Measurements from ENCODE around the gene MYL12A.

The MYL12A gene

DNA sequence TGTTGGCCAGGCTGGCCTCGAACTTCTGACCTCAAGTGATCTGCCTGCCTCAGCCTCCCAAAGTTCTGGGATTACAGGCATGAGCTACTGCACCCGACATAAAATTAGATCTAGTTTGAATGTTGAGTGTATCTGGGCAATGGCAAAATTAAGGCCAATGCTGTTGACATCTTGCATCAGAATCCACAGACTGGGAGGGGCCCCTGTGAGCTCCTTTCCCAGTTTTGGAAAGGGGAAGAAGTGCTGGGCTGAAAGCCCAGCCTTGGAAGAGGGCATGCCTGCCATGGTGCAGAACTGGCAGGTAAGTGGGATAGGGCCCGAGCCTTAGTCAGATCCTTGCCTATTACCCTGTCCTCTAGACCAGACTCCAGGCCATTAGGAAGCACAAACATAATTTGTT is 23.4 kb upstream of the MYL12A start:
- DNase-seq (ENCODE audit: low read depth in 2 of 2): no peak

DNA sequence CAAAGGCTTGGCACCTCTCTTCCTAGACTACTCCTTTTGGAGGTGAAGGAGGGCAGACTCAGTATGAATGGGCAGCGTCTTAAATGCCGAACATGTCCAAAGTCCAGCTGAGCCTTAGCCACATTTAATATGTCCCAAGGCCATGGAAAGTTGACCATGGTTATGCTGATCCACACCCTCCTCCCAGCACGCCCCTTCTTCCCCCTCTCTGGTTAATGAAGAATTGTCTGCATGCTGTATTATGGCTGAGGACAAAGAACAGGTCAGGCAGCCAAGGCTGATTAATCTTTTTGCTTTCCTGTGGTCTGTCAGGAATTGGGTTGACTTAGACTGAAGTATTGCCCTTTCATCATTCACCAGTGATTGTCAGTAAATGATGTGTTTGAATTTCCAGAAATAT is 22.0 kb upstream of the MYL12A start:
- no peak for DNase-seq (ENCODE audit: low read depth in 2 of 2)

DNA sequence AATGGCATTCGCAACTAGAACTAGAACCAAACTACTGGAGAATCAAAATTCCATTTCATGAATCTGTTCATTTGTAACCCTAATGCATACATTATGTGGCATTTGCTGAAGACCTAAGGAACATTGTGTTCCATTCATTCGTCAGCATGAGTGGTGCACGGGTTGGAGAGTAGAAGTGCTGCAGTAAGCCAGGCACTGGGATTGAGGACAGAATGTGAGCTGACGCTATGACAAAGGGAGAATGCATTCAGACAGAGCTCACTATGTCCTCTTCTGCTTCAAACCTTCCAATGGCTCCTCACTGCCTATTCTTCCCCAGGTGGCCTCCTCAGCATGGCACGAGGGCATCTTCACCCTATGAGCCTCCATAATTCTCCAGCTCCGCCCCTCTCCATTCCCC is 21.6 kb upstream of the MYL12A start:
- no peak for DNase-seq (ENCODE audit: low read depth in 2 of 2)

DNA sequence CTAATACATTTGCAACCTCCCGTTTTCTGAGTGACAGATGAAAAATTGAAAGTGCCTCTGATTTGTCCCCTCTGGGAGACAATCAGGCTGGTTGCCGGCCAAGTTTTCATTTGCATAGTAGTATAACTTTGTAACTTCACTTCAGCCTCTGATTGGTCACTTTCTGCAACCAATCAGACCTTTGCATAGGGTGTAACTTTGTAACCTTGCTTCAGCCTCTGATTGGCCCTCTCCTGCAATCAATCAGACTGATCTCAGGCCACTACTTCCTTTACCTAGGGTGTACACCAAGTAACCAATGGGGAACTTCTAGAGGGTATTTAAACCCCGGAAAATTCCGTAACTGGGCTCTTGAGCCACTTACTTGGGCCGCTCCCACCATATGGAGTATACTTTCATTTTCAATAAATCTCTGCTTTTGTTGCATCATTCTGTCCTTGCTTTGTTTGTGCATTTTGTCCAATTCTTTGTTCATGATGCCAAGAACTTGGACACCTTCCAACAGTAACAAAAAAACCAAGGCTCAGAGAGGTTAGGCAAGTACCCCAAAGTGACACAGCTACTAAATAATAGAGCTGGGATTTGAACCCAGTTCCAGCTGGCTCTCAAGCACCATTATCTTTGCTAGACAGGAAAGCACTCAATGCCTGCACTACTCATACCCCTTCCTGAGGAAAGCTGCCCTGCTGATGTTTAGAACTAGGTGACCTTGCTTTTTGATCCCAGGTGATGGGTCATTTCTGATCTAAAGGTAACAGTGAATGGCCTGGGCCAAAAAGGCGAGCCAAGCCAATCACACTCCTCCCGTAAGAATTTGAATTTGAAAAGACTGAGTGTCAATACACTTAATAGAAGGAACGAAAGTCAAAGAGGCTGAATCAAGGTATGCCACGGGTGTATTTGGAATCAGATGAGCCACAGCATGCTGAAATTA is 16.9 kb upstream of the MYL12A start:
- DNase-seq (ENCODE audit: low read depth in 2 of 2): no peak

DNA sequence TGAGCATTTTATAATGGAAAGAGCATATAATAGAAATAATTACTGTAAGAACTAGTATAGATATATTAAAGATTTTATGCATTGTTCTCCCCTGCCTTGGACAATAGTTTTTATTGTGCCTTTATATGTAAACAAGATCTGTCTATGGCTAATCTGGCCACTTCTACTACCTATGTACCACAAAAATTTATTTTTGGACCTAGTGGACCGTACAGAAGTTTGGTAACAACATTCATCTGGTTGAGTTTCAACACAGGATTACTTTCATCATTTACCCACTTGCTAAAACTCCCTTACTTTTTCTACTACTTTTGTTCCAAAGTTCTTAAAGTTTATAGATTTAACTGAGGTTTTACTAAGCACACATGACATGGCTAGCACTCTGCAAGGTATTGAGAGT is 14.6 kb upstream of the MYL12A start:
- DNase-seq (ENCODE audit: low read depth in 2 of 2): no peak

DNA sequence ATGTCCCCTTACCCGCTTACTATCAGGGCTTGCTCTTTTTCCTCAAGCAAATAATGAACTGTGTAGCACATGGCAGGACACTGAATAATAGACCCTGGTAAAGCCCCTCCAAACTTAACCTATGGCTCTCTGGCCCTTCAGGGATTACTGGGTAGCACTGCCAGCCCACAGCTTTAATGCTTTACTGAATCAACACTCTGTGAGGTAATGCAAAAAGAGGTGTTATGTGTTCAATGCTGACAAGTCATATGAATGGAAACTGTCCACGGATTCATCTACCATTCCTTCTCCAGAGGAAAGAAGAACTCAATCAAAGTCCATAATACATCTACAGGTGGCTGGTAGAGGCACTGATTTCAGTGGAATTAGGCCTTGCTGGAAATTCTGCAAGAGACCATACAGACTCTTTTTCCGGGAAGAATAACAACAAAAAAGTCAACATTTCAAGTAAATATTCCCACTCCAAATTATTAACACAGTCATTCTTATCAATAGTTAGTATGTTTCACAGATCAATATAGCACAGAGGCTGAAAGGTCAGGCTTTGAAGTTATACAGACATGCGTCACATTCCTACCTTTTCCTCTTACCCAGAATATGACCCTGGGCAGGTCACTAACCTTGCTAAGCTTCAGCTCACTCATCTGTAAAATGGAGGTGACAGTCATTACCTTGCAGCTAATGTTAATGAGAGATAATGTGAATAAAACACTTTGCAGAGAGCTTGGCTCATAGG is 14.0 kb upstream of the MYL12A start:
- DNase-seq (ENCODE audit: low read depth in 2 of 2): no peak

DNA sequence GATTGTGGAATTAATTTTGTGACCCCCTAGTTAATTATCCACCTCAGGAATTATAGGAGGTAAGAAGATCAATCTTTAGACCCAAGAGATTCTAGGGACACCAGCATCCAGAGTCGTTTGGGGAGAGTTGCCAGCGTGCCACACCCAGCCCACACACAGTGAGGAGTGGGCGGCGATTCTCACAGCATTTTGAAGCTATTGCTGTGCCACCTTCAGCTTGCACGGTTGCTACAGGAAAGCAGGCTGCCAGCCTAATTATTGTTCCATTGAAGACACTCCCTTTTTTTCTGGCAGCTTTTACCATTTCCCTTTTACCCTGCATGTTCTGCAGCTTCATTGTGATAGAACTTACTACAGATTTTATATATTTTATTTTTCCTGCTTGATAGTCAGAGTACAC is 13.1 kb upstream of the MYL12A start:
- DNase-seq (ENCODE audit: low read depth in 2 of 2): no peak

DNA sequence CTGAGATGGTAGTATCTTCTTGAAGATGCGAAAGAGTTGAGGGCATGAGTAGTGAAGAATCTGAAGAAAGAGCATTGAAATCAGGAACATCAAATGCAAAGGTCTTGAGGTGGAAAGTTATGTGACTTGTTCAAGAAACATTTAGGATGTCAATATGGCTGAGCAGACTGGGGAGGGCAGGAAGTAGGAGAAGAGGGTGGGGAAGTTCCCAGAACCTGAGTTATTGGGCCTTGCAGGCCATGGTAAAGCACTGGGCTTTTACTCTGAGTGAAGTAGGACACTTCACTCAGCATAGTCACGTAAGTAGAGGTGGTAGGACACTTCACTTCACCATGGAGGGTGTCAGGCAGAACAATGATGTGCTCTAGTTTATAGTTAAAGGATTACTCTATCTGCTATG is 11.8 kb upstream of the MYL12A start:
- DNase-seq (ENCODE audit: low read depth in 2 of 2): no peak

DNA sequence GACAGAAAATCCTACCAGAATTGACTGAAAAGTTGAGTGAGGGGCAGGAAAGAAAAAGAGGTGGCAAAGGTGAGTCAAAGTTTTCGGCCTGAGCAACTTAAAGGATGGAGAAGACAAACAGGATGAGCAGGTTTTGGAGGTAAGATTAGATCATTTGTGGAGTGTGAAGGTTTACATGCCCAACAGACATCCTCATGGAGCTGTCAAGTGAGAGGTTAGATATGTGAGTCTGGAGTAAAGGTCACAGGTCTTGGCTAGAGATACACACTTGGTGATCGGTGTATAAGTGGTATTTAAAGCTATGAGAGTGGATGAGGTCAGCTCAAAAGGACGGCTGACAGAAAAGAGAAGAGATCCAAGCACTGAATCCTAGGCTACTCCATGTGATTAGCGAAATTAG is 11.1 kb upstream of the MYL12A start:
- no peak for DNase-seq (ENCODE audit: low read depth in 2 of 2)

DNA sequence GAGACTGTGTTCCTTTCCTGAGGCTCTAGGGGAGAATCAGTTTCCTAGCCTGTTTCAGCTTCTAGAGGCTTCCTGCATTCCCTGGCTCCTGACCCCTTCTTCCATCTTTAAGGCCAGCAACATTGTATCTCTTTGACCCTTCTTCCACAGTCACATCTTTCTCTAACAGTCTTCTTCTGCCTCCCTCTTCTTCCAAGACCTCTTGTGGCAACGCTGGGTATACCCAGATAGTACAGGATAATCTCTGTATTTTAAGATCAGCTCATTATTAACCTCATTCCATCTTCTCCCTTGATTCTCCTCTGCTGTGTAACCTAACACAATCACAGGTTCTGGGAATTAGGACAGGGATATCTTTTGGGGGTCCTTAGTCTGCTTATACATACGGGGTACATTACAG is 8.9 kb upstream of the MYL12A start:
- no peak for DNase-seq (ENCODE audit: low read depth in 2 of 2)

DNA sequence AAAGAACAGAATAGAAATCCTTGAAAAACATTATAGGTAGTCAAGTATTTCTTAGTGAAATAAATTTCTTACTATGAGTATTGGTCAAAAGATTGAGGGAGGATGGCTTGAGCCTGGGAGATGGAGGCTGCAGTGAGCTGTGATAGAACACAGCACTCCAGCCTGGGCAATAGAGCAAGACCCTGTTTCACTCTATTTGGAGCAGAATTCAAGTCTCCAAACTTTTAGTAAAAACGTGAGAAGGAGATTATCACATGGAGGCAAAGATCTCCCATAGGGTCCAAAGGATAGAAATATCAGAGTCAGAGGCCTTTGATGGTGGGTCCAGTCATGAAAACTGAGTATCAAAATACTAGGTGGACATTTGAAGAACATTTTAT is 2.4 kb upstream of the MYL12A start:
- DNase-seq (ENCODE audit: low read depth in 2 of 2): no peak

DNA sequence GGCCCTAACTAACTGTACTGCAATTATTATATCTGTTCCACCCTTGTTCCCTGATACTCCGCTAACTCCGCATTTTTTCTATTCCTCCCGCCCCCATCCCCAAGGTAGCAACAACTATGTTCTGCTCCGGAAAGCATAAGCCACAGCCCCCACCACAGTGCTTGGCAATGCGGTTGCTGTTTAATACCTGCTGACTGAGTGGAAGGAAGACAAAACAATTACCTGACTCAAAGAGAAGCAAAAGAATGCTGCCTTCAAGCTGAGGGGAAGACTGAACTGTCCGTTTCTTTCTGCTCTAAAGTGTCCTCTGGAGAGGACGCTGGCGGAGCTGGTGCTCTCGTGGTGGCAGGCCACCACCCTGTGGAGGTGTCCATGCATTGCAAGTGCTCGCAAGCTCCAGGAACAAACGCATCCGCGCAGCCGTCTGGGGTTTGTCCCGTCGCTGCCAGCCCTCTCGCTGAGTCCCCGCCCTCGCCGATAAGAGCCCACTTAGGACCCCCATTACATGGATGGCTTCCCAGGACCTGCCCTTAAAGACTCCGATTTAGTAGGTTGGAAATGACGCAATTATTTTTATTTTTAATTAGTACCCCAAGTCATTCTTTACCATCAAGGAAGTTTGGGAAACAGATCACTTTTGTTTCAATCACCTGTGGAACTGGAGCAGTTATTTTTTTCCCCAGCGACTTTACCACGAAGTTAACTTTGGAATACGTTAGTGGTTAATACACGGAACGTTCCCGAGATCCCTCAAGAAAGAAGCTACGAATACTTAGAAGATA is 1.6 kb upstream of the MYL12A start:
- DNase-seq (ENCODE audit: low read depth in 2 of 2): peak; percentile 65 to 70

DNA sequence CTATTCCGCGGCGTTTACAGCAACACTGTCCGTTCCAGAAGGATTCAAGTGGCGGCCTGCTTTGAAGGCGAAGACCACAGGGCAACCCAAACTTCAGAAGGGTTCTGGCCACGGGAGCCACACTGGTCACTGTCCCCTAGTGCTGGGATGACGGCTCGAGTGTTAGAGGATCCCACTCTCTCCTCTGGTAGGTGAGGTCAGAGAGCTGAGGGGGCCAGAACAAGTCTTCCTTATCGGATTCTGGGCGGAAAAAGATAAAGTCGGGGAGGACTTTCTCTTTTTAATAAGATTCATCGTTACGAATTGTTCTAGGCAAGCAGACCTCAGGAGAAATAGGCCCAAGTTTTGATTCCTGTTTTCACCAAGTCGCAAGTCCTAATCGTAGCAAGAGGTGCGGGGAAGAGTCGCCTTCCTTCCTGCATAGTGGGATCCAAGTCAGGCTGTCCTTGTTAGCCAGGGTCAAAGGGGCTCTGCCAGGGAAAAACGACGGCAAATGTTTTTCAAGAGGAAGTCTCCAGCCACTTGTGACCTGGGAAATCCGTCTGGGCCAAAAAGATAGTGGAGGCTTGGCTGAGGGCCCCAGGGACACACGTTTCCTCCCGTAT is 864 bp upstream of the MYL12A start:
- no peak for DNase-seq (ENCODE audit: low read depth in 2 of 2)

DNA sequence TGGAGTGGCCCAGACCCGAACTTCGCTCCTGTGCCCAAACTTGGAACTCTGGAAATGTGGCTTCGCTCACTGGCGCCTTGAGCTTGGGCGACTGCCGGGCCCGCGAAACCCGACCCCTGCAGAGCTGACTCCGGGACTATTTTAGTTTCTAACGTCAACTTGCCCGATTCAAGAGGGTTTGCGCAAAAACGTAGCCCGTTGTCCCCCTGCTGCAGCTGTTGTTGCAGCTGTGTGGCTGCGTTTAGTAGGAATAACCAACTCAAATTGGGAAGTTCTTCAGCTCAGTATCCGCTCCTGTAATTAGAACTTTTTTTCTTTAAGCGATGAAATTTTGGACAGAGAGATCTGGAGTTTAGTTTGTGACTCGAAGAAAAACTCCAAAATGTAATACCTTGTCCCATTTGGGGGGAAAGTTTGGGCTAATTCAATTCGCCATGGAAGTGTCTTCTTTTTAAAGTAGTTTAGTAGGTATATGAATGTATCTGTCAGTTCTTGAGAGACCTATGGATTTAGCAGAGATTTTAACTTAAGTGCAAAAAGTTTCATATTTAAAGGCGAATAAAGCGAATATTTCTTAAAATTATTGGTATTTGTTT is 559 bp downstream of the MYL12A start:
- DNase-seq (ENCODE audit: low read depth in 2 of 2): no peak

DNA sequence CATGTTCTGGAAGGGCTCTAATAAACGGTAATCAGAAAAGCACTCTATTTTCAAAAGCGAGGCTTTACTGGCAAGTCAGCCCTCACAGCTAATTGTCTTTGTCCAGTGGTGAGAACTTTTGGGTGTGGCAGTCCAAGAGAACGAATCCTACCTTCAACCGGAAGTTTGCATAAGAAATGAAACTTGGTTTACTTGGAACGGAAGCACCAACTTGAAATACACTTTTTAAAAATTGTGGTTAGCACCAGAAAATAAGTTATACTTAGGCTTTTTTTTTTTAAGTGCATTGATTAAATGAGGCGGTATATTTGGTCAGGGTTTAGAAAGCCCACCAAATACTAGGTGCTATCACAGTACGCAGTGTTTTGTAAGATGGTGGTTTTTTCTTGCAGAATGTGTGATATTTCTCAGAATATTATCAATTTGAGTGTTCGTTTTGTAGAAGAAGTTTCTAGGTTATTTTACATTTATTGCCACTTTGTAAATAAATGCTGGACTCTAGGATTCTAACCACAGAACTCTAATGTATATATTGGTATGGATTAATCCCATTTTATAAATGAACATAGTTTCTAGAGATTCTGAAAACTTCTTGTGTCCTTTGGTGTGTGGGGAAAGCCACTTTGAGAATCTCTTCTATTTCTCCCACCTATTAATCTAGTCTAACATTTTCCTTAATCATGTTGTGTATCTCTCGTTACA is 1.2 kb downstream of the MYL12A start:
- DNase-seq (ENCODE audit: low read depth in 2 of 2): no peak

DNA sequence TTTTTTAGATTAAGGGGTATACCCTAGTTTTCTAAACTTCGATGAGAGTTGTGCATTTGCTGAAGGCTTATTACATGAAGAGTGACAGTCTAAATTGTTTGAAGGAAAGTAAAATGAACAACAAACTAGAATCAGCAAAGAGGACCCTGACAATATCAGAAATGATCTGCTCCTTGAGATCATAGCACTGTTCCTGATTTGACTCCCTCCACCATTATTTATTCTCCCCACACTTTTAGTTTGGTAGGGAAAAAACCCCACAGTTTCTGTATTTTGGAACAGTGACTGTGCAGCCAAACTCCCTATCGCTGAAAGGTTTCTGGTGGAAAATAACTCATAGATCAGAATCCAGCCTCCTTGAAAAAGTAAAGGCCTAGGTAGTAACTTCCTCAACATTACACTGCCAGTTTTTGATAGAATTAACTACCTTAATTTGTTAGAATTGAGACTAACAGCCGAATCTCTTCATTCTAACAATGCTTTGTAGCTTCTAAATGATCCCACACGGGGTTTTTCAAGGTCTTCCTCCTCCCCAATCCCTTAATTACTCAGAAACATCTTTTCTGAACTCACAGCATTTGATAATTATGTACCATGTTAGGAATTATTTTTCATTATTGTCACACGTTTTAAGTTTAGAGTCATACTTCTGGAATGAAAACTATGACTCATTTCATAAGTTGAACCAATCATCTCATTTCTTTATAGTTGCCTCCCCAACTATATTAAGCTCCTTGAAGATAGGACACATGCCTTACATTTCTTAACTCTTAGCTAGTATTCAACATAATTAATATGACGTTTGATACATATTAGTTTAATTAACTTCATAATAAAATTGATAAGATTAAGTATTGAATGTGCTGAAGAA is 2.9 kb downstream of the MYL12A start:
- peak; percentile 81 to 84 for DNase-seq (ENCODE audit: low read depth in 2 of 2)

DNA sequence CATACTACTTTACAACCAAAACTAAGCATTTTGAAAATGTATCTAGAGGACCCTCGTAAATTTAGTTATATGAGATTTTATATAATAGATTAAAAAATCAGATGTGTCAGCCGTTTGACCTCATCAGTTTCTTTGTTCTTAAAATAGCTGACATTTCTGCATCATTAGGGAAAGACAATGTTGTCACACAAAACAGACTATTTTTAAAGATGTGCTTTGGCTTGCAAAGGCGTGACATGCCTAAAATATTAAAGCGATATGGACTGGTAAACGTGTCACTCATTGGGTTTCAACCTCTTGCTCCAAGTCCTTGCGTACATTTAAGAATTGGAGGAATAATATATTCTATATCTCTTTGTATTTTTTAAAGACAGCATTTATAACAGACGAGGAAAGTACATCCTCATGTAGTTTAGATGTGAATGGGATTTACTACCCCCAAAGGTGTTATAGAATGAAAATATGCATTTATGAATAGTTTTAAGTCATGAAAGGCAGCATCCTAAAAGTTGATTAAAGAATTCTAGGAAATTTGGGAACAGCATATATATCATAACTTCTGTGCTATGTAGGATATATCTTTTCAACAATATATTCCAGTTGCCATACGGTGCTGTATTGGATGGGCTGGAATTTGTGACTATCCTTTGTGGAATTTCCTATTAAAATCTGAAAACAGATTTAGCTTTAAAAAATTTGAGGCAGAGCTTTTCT is 3.8 kb downstream of the MYL12A start:
- no peak for DNase-seq (ENCODE audit: low read depth in 2 of 2)

DNA sequence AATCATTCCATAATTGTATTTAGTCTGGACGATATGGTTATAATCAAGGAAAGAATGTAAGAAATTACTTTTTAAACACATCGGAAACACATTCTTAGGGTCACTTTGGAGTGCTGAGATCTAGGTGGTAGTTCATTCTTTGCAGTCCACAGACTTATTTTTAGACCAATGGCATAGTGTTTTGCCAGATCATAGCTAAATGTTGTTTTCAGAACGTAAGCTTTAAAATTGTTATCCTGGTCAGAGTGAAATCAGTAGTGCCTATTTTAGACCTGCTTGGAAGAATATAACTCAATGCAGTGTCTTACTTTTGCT is 4.3 kb downstream of the MYL12A start:
- peak; percentile 62 for DNase-seq (ENCODE audit: low read depth in 2 of 2)

DNA sequence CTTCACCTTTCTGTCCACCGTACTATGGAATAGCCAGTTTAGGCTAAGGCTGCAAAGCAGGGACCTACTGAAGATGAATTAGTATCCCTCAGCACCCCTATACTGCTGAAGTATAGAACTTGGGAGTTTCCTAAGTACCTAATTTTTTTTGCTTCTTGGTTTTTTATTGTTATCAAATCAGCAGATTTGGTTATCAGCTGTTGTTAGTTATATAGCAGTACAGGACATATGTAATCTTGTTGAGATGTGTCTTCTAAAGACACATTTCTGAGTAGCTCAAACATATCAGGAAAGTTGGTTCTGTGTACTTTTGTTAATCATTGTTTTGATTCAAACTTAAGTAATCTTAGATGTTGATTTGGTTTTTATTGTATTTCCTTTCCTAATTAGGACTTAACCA is 5.2 kb downstream of the MYL12A start:
- DNase-seq (ENCODE audit: low read depth in 2 of 2): no peak

DNA sequence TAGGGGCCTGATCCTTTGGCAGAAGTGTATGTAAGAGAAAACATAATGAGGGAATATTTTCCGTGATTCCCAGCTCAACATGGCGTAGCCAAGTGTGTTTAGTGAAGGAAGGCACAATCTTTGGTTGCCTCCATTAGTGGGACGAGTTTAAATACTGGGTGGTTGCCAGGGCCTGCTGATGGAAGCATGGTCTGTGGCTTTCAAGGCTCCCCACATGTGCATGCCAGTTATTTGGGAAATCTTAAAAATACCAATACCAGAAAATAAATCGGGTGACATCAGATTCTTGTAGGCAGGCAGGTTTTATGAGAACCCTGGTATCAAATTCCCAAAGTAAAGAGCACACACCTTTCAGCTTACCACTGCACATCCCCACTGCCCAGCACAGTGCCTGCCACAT is 7.1 kb downstream of the MYL12A start:
- DNase-seq (ENCODE audit: low read depth in 2 of 2): no peak

Measured in fibroblast of skin of left quadriceps (primary cell).